K562 (cell line): ENCODE data around the gene PIK3CD. TPM values are rescaled to one million over a fixed set of nuclear protein-coding genes. Genes with fewer than 3 reads are reported as not detected.

Experiments used
- ATAC-seq: fragments of 200-7000 bp; cut with Tn5 transposase; 3 replicates; pipeline ENCODE4 v1.9.1; 2020; ENCODE audit warnings: moderate library complexity
- BruUV-seq: library from RNA; stranded (reverse); fragments of 400-500 nt; replicated peaks from 2 replicates; lab custom pipeline; 2021; lab: Mats Ljungman, UMichigan
- CTCF ChIA-PET: fragments of 300-600 bp; formaldehyde crosslinking; extraction: SDS; loops from one replicate; lab custom pipeline; 2021; ENCODE audit warnings: low intra/inter-chr PET ratio; lab: Yijun Ruan, JAX
- POLR2A ChIA-PET: fragments of 300-600, 350-650 bp; sonication (Branson Sonifier 250); formaldehyde crosslinking; extraction: SDS; loops from one replicate; lab custom pipeline; 2021; ENCODE audit warnings: antibody characterized with exemption, inconsistent platforms; lab: Yijun Ruan, JAX
- DNase-seq, 4 experiments: peaks; one replicate each; pipeline versions ENCODE4 v3.0.0 to v3.0.0-alpha.2; 2011 to 2018; ENCODE audit warnings: low spot score in 3 of 4, mixed read lengths in 3 of 4; ENCODE audit errors: extremely low read depth in 1 of 4
- FAIRE-seq: peaks from 2 replicates; lab custom pipeline; 2011; peaks lifted over from hg19 to GRCh38; lab: Jason Lieb, UNC
- H2AFZ ChIP-seq: 2 replicates; pipeline ENCODE4 v1.6.0; 2011; ENCODE audit warnings: low read depth, low read length, control low read depth, inconsistent platforms
- H3K27ac ChIP-seq: fragments of 200-600 bp; 3 replicates; pipeline ENCODE4 v1.8.0; 2011; ENCODE audit warnings: low read depth, mild to moderate bottlenecking, control low read depth, inconsistent platforms, low read length, moderate library complexity, mixed read lengths; ENCODE audit errors: extremely low read depth
- H3K27me3 ChIP-seq, 2 experiments: fragments of 300-600 bp in 1 of 2; 2 replicates in 1 of 2; 3 replicates in 1 of 2; pipeline versions ENCODE4 v1.6.0 to v1.8.0; 2011; ENCODE audit warnings: inconsistent platforms in 2 of 2, low read length in 2 of 2, mild to moderate bottlenecking in 1 of 2, mixed read lengths in 1 of 2, moderate library complexity in 1 of 2; ENCODE audit not compliant: control insufficient read depth in 2 of 2, insufficient read depth in 2 of 2
- H3K36me3 ChIP-seq: fragments of 300-600 bp; 3 replicates; pipeline ENCODE4 v1.8.0; 2011; ENCODE audit warnings: mild to moderate bottlenecking, low read length, inconsistent platforms; ENCODE audit not compliant: control insufficient read depth, insufficient read depth
- H3K4me1 ChIP-seq, 2 experiments: fragments of 200-600 bp in 1 of 2; replicated peaks in 1 of 2; 2 replicates in 1 of 2; 3 replicates in 1 of 2; pipeline versions ENCODE4 v1.5.1 to v1.8.0; 2011; ENCODE audit warnings: inconsistent platforms in 2 of 2, low read length in 2 of 2, mild to moderate bottlenecking in 1 of 2, mixed read lengths in 1 of 2, moderate library complexity in 1 of 2; ENCODE audit not compliant: control insufficient read depth in 2 of 2, insufficient read depth in 2 of 2
- H3K4me2 ChIP-seq: 2 replicates; pipeline ENCODE4 v1.6.1; 2011; ENCODE audit warnings: low read length, control low read depth, inconsistent platforms, mixed read lengths; ENCODE audit not compliant: insufficient read depth
- H3K4me3 ChIP-seq: fragments of 200-600 bp; sonication (generic), shearing (Covaris generic); 2 replicates; pipeline ENCODE4 v1.5.1; 2016; ENCODE audit warnings: control low read depth, inconsistent platforms
- H3K79me2 ChIP-seq: fragments of 200-600 bp; 3 replicates; pipeline ENCODE4 v1.8.0; 2011; ENCODE audit warnings: low read length, inconsistent platforms; ENCODE audit not compliant: control insufficient read depth, insufficient read depth
- H3K9ac ChIP-seq, 2 experiments: 2 replicates each; pipeline versions ENCODE4 v1.6.0 to v1.6.1; 2011; ENCODE audit warnings: low read depth in 2 of 2, low read length in 2 of 2, control low read depth in 1 of 2, inconsistent platforms in 1 of 2, mild to moderate bottlenecking in 1 of 2, mixed read lengths in 1 of 2; ENCODE audit not compliant: insufficient read depth in 1 of 2
- H3K9me1 ChIP-seq: one replicate; pipeline ENCODE4 v1.6.0; 2011; ENCODE audit warnings: inconsistent platforms, mild to moderate bottlenecking, low read length, moderate library complexity; ENCODE audit not compliant: control insufficient read depth, insufficient read depth
- H3K9me3 ChIP-seq: replicated peaks from 2 replicates; pipeline ENCODE4 v1.5.1; 2011; ENCODE audit warnings: low read depth, low read length, inconsistent platforms; ENCODE audit not compliant: control insufficient read depth, insufficient read depth
- H4K20me1 ChIP-seq: replicated peaks from 2 replicates; pipeline ENCODE4 v1.6.1; 2011; ENCODE audit warnings: low read length, inconsistent platforms, mixed read lengths; ENCODE audit not compliant: control insufficient read depth, insufficient read depth
- CBX8 ChIP-seq: fragments of 200-600 bp; sonication (generic); IDR thresholded peaks from 2 replicates; pipeline ENCODE4 v1.6.1; 2012; ENCODE audit warnings: borderline replicate concordance, mixed run types, low read depth, mild to moderate bottlenecking, moderate library complexity, mixed read lengths, low read length, control low read depth, inconsistent platforms; ENCODE audit not compliant: poor library complexity, severe bottlenecking; ENCODE audit errors: extremely low read depth
- ZBTB26 ChIP-seq: fragments of 450-650 bp; formaldehyde crosslinking; IDR thresholded peaks from 2 replicates; pipeline ENCODE4 v1.4.0; 2022; ENCODE audit warnings: missing genetic modification characterization
- WGBS: fragments of 100-300 bp; shearing (Covaris generic); methylation state at CpG from one replicate; pipeline ENCODE4 v1.1.6; 2016; ENCODE audit warnings: low coverage, mixed read lengths; ENCODE audit not compliant: insufficient coverage; ENCODE audit errors: missing lambda C conversion rate; 5-methylcytosine and 5-hydroxymethylcytosine counted together
- in situ Hi-C: fragments of 300-500 bp; cut with MboI; formaldehyde crosslinking; loops from 4 replicates; pipeline ENCODE4 v1.15.0; 2018; ENCODE audit warnings: inconsistent platforms, mixed read lengths
- intact Hi-C: fragments of 100-400 bp; cut with micrococcal nuclease; formaldehyde crosslinking; loops from 2 replicates; pipeline ENCODE4 v1.14.2; 2022
- polyA plus RNA-seq, 8 experiments: library from polyadenylated mRNA; depleted of rRNA in 4 of 8; stranded (reverse) in 5 of 8; unstranded in 3 of 8; fragments of >200 nt; fragmentation: Nextera tagmentation in 2 of 8; fragmentation: Illumina TruSeq in 1 of 8; extraction: Ambion mirVana in 2 of 8; extraction: Trizol in 1 of 8; gene quantifications; 2 replicates each; pipeline versions ENCODE4 v1.2.1 to v1.2.3, GENCODE V29; 2011 to 2014; ENCODE audit warnings: inconsistent platforms in 1 of 8, missing spikeins in 1 of 8
- total RNA-seq, 7 experiments: library from RNA; depleted of rRNA in 6 of 7; stranded (reverse); fragments of >200 nt in 6 of 7; fragmentation: Illumina TruSeq in 2 of 7; extraction: Trizol in 2 of 7; gene quantifications; 2 replicates each; pipeline versions ENCODE4 v1.2.1 to v1.2.3, GENCODE V29; 2011 to 2021; ENCODE audit warnings: low replicate concordance in 1 of 7

Gene PIK3CD
- total and polyA plus RNA-seq, 9 of the 15 experiments (the other 6 are each of a cell fraction or from before 2014, with no cell fraction given): 1.8 to 20.8 (median 7.2) TPM

GRCh38 chr1:9651220-9651564 lies 339 bp upstream of the PIK3CD start:
- BruUV-seq: no TSS peak
- FAIRE-seq (no peak), ATAC-seq (no peak), DNase-seq (no peak)
- Histone ChIP-seq H2AFZ (peak overlapping the region; percentile 35; the same call in 1 of the 2 replicates), H3K27ac (no peak overlapping the region), H3K9me3 (no peaks in the 10 kb centered on the region), H3K9ac (peak overlapping the region in 1 of 2 experiments; percentile 87; a peak in 1 of 4 replicates), H3K4me1 (peaks cover 6 to 36% of the 10 kb centered on the region in 2 experiments; a peak in 3 of 5 replicates), H3K36me3 (no peaks in the 10 kb centered on the region), H3K27me3 (peaks cover 6 to 9% of the 10 kb centered on the region in 2 experiments; a peak in 3 of 5 replicates), H4K20me1 (no peaks in the 10 kb centered on the region), H3K9me1 (no peaks in the 10 kb centered on the region), H3K4me2 (peak overlapping the region; percentile 24; the same call in 1 of the 2 replicates), H3K4me3 (peak overlapping the region; percentile 48), H3K79me2 (no peaks in the 10 kb centered on the region)
- intact Hi-C loops: no loop called here
- in situ Hi-C loops: no loop called here
- TF ChIP-seq CBX8: peak; percentile 77
- no peak for TF ChIP-seq ZBTB26 (CRISPR knock-in tag)
- POLR2A ChIA-PET: interaction anchor here (1.1 kb wide), 2 partner anchors 14 to 31 kb away, joined by 3 to 4 read pairs; no protein-coding TSS in a partner anchor
- CTCF ChIA-PET: interaction anchor here (0.6 kb wide), 1 partner anchor 70 kb away, joined by 3 read pairs; no protein-coding TSS in a partner anchor
- 33% methylated on average over 10 of the region's 10 CpGs for WGBS
